NCI-H1694 treated with DMSO at 0.1 percent for 48 hours (cell line): ENCODE data around the gene ZC3H12C.

Source experiments
- DNase-seq: peaks from one replicate; lab custom pipeline; 2025; lab: John Stamatoyannopoulos, UW

Gene ZC3H12C

DNA sequence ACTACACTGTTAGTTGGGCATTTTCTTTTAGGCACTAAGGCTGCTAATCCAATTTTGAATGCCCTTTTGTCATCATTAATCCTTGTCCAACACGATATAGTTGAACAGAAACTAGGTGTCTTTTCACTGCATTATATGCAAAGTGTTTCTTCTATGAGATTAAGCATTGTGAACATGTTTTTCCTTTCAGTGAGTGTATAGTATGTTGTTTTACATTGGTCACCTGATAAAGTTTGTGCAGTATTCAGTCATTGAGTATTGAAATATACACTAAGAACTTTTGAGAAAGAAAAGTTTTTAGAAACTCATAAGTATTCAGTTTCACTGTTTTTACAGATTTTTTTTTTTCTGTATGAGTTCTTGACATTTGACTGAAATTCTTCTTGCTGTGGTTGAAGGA lies 59.0 kb downstream of the ZC3H12C start:
- no peak for DNase-seq

DNA sequence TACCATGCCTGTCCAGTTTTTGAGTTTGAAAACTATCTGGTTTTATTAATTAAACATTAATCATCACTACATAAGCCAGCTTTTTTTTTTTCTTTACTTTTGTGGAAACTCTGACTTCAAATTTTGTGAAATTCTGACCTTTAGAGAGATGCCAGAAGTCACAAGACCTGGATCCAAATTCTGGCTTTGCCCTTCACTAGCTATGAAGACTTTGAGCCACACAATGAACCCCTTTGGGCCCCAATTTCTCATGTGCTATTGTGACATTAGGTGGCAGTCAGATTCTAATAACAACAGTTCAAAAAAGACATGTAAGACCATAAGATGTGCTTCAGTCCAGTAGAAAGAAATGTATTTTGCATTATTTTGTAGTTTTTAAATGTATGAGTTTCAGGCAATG lies 60.3 kb downstream of the ZC3H12C start:
- no peak for DNase-seq

DNA sequence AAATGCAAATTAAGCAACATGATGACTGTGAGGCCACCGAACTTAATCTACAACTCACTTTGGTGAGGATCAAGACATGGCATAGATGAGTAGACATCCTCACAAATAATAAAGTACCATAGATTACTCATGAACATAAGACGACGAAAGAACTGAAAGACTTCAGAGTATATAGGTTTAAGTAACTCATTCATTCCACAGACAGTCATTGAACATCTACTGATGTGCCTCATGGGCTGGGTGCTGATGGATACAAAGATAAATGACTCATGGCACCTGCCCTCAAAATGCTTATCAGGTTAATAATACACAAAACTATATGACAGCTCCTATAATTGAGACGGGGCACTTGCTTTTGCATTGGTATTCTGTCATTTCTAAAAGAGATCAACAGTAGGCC lies 63.3 kb downstream of the ZC3H12C start:
- no peak for DNase-seq

DNA sequence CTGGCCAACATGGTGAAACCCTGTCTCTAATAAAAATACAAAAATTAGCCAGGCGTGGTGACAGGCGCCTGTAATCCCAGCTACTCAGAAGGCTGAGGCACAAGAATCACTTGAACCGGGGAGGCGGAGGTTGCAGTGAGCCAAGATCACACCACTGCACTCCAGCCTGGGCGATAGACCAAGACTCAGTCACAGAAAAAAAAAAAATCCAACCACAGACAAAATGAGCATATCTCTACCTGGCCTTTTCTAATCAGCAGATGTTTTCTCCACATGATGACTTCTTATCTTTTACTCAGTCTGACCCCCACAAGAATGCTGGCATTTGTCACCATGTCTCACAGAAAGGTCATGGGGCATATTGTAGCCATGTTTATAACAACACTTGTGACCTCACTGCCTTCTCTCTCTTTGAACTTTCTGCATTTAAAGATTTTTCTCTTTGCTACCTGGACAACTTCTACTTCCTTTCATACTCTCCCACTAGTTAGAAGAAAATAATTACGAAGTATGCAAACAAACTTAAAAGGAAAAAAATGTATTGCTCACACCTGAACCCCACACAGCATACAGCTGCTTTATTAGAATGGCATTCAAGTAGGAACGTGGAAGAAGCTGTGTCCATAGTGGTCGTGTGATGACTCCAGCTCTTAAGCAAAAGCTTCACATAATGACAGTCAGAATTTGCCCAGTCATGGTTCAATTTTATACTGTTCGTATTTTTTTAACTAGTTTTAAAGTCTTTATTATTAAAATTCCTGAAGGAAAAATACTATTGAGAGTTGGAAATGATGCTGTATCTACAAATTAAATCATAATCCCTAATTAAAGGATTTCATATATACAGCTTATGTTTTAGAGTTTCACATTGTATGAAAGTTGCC lies 65.4 kb downstream of the ZC3H12C start:
- no peak for DNase-seq

DNA sequence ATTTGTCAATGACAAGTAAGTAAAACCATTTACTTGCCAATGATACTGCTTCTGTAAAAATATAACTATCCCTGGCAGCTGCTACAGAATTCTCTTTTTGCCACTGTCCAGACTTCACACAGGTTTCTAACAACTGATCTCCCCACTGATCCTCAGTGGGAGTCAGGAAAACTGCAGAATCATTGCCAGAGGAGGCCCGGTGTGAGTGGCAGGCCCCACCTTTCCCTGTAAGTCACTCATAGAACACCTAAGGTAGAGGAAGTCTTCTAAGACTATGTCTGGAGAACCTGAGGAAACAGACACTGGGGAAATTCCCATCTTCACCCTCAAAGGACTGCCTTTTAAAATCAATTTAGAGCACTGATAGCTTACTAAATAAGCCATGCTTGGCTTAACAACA lies 66.3 kb downstream of the ZC3H12C start:
- no peak for DNase-seq

DNA sequence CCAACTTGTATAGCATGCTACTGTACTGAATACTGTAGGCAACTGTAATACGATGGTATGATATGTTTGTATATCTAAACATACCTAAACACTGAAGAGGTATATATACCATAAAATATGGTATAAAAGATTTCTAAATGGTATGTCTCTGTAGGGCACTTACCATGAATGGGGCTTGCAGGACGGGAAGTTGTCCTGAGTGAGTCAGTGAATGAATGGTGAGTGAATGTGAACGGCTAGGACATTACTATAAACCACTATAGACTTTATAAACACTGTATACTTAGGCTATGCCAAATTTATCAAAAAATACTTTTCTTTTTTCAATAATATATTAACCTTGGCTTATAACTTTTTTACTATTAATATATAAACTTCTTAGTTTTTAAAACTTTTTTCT lies 66.8 kb downstream of the ZC3H12C start:
- DNase-seq, result no peak

DNA sequence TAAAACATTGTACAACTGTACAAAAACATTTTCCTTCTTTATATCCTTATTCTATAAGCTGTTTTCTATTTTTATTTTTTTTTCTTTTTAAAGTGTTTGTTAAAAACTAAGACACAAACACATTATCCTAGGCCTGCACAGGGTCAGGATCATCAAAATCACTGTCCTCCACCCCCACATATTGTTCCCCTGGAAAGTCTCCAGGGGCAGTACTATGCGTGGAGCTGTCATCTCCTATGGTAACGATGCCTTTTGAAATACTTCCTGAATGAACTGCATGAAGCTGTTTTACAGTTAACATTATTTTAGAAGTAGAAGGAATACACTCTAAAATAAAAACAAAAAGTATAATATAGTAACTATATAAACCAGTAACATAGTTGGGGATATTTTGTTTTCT lies 67.2 kb downstream of the ZC3H12C start:
- DNase-seq, result no peak

DNA sequence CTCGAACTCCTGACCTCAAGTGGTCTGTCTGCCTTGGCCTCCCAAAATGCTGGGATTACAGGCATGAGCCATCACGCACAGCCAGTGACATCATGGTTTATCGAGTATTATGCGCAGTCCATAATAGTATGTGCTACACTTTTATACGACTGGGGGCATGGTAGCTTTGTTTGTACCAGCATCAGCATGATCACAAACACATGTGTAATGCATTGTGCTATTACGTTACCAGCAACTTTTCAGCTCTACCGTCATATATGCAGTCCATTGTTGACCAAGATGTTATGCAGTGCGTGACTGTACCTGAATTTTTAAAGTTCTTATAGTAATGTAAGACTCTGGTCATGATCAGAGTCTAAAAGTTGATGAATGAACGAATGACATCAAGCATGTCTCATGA lies 67.9 kb downstream of the ZC3H12C start:
- DNase-seq, result no peak

DNA sequence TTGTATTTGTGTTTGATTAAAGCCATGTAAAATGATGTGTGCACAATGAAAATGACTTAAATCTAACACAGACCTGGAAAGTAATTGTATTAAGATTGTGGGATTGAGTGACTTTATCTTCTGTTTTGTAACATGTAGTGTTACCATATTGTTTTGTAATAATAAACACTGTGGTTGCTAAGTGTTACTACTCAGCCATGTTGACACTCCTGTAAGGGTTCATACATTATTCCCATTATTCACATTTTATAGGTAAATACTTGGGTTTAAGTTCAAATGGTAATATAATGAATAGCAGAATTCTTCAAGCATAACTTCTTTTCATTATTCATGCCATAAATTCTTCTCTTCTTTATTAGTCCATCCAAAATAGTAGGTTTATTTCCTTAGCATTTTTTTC lies 69.0 kb downstream of the ZC3H12C start:
- DNase-seq, result no peak

DNA sequence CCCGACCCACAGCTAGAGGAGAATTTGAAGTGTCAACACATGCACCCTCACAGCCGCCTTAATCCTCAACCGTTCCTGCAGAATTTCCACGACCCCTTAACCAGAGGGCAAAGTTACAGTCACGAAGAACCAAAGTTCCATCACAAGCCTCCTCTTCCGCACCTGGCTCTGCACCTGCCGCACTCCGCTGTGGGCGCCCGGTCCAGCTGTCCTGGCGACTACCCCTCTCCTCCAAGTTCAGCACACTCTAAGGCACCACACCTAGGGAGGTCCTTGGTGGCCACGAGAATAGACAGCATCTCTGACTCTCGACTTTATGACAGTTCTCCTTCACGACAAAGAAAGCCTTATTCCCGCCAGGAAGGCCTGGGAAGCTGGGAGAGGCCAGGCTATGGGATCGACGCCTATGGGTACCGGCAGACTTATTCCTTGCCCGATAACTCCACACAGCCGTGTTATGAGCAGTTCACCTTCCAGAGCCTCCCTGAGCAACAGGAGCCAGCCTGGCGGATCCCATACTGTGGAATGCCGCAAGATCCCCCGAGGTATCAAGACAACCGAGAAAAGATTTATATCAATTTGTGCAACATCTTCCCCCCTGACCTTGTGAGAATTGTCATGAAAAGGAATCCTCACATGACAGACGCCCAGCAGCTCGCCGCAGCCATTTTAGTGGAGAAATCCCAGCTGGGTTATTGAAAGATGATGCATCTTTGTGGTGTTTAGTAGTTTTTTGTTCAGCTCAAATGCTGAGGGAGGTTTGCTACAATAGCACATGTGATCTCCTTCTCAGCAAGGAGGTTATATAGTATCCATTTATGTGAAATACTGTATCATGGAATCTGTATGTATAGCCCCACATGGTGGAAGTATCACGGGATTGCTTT lies 72.1 kb downstream of the ZC3H12C start:
- DNase-seq, result no peak

DNA sequence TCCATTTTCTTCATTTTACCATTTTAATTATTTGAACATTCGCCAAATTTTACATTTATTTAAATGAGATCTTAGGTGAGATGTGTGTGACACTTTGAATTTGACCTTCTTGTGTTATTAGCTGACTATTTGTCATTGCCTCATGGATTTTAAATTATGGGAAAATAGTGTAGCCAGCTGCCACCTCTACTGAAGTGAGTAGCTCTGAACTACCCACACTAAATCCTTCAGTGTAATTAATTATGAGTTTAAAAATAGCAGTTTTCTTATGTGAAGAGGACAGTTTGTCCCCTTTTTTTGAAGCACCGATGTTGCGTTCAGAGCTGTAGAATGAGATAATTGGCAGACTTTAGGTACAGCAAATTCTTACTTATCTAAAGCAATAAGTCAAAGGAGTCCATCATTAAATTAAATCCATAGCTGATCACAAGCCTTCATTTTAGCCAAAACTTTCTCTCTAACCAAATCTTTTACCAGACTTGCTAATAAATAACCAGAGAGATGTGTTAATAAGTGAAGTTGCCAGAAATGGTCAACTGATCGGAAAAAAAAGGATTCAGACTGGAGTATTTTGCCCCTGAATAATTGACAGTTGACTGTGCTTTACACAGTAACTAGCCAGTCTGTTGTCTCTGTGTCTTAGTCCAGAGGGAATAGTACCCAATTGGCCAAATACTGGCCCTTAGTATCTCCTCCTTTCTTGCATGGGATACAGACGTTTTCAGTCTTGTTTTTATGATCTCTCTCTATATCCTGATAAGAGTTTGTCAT lies 75.0 kb downstream of the ZC3H12C start:
- no peak for DNase-seq

DNA sequence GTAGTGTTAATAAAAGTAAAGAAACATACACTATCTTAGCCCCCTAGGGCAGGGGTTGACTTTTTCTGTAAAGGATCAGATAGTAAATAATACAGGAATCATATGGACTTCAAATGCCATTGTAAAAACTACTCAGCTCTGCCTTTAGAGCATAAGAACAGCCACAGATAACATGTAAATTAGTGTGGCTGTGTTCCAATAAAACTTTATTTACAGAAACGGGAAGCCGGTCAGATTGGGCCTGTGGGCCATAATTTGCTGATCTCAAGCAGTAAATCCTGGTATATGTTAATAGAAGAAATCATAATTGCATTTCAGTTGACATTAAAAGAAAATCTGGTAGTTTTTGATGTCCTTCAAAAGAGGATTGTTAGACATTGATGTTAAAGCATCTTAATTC lies 76.5 kb downstream of the ZC3H12C start:
- no peak for DNase-seq

DNA sequence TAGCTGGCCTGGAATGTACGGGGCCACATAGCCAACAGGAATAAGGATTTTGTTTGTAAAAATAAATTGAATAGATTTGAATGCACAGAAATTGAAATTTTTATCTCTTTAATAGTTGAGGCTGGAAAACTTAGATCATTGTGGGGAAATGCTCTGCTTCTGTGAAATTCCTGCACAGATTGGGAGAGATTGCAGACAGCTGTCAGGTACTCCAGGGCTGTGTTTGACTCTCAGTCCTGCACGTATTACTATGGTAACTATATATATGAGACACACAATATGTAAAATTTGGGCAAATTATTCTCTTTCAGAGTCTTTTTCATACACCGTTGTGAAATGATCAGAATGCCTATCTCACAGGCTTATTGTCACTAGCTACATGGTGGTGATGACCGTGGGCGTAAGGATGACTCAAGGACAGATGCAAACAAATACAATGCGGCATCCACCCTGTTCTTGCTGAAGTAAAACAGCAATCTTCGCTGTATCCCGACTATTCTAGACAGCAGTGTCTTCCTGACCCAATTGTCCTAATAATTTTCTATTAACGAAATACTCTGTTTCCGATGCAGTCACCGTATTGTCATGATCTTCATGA lies 79.4 kb downstream of the ZC3H12C start:
- no peak for DNase-seq

DNA sequence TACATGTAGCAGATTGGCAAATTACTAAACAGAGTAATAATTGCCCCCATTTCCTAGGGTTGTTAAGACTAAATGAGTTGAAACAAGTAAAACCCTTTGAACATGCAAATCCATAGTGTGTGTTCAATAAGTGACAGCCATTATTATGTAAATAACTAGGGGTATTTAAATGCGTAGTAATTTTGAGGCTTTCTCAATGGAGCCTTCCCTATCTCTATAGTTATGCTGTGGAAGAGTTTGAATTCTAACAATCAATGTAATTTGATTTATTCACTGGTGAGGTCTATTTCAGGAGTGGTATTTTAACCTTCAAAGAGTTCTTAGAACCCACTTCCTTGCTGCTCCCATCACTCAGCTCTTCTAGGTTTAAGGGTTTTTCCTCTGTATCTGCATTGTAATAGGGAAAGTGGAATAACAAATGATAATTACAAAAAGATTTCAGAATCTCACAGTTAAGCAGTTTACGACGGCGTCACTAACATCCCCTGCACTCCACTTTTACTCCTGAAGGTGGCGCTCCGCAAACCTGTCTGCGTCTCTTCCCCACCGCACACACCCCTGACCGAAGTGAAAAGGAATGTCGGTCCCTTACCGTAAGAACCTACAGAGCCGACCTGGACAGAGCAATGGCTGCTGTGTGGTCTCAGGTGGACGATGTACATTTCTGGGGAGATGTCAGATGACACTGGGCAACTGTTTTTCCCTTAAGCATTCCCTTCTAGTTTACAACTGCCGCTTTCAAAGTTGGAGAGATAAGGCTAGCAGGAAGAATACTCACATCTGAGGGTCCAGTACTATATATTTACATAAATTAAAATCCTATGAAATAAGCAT lies 80.8 kb downstream of the ZC3H12C start:
- DNase-seq, result no peak

DNA sequence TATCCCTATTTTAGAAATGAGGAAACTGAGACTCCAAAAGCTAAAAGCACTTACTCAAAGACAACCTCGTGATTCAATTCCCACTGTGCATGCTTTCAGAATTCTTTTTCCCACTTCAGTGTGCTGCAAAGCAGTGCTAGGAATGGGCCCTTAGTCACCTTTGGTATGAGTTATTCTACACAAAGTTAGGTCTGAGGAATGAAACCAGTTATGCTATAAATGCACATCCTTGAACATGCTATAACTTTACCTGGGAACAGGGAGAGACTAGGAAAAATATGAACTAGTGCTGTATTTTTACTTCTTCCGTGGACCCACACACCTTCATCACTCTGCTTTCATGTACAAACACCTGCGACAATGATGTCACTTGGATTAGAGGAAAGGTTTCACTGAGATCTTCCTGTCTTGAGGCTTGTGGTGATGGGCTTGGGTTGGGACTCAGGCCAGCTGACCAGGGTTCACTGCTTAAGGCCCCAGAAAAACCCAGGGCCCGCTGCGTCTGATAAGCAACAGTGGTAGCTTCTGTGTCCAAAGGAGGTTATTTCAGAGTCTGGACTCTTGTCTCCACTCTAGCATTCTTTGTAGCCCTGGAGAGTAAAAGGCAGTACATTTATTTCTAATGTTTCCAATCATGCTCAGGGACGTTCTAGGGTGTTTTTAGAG lies 81.6 kb downstream of the ZC3H12C start:
- no peak for DNase-seq

DNA sequence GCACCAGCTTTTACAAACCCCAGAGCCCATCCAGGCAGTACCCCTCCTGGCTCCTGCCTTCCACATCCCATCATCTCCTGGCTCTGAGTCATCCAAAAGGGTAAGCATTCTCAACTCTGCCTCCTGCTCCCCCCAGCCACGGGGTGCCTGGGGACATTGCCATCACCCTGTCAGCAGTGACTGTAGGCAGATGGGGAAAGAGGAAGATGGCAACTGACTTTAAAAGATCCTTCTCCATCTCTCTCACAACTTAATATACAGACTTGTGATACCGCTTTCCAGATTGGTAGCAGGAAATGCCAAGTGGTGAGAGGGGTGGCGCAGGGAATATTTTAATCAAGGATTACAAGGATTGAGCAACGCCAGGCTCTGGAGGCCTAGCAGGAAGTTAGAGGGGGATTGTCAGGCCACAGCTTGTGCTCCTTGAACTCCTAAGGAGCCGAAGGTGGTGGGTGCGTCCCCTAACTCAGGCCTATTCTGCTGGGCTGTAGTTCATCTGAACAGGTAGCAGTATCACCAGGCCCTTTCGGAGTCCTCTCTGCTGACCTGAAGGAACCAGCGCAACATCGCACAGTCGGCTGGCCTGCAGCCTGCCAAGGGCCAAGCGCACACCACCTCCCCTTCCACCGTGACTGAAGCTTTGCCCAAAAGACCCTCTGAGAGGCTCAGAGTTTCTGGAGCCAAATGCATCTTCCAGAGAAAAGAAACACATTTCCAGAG lies 83.3 kb downstream of the ZC3H12C start:
- DNase-seq, result no peak

DNA sequence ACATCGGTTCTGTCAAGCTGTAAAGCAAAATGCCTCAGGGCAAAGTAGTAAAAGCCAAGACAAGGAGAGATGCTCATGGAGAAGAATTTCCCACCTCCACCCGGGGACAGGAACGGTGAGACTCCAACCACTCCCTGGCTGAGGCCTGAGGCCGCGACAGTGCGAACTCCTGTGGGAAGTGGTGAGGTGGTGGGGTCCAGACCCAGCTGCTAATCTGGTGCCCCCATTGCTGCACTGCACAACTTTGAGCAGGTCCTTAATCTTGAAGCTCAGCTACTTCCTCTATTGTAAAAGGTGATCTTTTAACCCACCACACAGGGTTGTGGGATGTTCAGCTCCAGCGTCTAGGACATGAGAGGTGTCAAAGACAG lies 83.9 kb downstream of the ZC3H12C start:
- no peak for DNase-seq

DNA sequence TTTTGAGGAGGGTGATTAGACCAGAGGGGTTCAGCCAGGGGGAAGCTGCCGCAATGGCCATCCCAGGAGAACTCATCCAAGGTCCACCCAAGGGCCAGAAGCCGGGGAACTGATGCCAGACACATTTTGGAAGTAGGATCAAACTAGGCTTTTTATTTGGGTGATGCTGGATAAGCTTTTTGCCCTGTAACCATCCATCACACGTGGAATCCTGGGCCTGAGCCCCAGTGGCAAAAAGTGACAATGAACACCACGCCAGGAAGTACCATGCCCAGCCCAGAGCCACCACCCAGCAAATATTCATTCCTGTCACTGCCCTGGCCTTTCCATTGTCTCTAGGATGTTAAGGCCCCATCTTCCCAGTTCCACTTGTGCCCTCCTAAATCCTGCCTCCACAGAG lies 85.9 kb downstream of the ZC3H12C start:
- no peak for DNase-seq

DNA sequence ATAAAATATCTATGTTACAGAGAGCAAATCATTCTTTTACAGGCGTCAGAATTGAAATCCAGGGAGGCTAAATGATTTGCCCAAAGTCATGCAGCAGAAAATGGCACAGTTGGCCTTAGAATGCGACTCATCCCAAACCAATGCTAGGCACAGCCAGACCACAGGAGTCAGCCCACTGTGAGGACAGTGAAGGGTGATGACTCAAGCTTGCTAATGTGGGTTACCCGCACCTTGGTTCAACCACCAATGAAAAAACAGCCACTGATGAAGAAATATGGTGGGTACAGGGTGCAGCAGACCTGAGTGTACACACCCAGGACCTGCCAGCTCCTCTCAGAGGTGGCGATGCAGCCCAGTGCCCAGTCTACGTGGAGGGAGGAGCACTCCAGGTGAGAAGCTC lies 89.7 kb downstream of the ZC3H12C start:
- DNase-seq, result no peak

DNA sequence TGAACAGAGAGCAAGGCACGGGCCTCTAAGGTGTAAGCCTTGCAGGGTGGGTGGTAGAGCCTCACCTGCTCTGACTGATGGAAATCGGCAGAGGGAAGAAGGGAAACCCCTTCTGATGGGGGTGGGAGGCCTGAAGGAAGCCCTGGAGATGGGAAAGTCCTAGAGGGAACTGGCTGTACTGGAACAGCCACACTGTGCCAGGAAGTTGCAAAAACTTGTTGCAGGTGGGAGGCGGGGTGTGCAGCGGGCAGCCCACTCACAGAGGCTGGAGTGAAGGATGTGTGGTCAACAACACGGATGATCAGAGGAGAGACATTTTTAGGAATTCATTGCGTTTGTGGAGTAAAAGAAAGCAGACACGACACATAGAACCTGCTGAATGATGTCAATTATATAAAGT lies 91.3 kb downstream of the ZC3H12C start:
- no peak for DNase-seq
